Skeletal muscle satellite cell (primary cell): ENCODE measurements around the gene DGCR8.

Source experiments
- H3K27me3 ChIP-seq: 2 replicates; pipeline ENCODE4 v1.7.0; 2013; ENCODE audit warnings: low read length; ENCODE audit not compliant: control insufficient read depth, insufficient read depth
- H3K36me3 ChIP-seq: 2 replicates; pipeline ENCODE4 v1.7.0; 2013; ENCODE audit warnings: mild to moderate bottlenecking, control low read depth, low read length; ENCODE audit not compliant: insufficient read depth
- H3K4me1 ChIP-seq: 2 replicates; pipeline ENCODE4 v1.7.0; 2013; ENCODE audit warnings: low read length; ENCODE audit not compliant: control insufficient read depth, insufficient read depth
- H3K4me2 ChIP-seq: 2 replicates; pipeline ENCODE4 v1.7.0; 2013; ENCODE audit warnings: mild to moderate bottlenecking, low read length
- H3K4me3 ChIP-seq: 2 replicates; pipeline ENCODE4 v1.7.0; 2013; ENCODE audit warnings: low read length
- H3K9ac ChIP-seq: 2 replicates; pipeline ENCODE4 v1.7.0; 2013; ENCODE audit warnings: mild to moderate bottlenecking, low read depth, low read length, moderate library complexity
- H3K9me3 ChIP-seq: replicated peaks from 2 replicates; pipeline ENCODE4 v1.7.0; 2013; ENCODE audit warnings: mild to moderate bottlenecking, control low read depth, low read length

The DGCR8 gene

GRCh38 chr22:20128619-20128901 lies 48.5 kb downstream of the DGCR8 start:
- no peaks in the 10 kb centered on the region for H3K9me3 ChIP-seq
- no peak overlapping the region for H3K9ac ChIP-seq
- no peak overlapping the region for H3K4me3 ChIP-seq
- H3K36me3 ChIP-seq: peaks cover 41% of the 10 kb centered on the region
- no peak overlapping the region for H3K4me2 ChIP-seq
- peaks cover 14% of the 10 kb centered on the region for H3K4me1 ChIP-seq
- no peaks in the 10 kb centered on the region for H3K27me3 ChIP-seq

- H3K36me3 ChIP-seq: peaks cover 36% of the 10 kb centered on the region
- H3K9ac ChIP-seq: no peak overlapping the region
- H3K4me3 ChIP-seq: no peak overlapping the region
- H3K4me2 ChIP-seq: no peak overlapping the region
- peaks cover 16% of the 10 kb centered on the region for H3K4me1 ChIP-seq
- no peaks in the 10 kb centered on the region for H3K27me3 ChIP-seq
- H3K9me3 ChIP-seq: no peaks in the 10 kb centered on the region
These were observed 49.1 kb downstream of the DGCR8 start for GRCh38 chr22:20128902-20129746.

GRCh38 chr22:20129747-20130014 lies 49.6 kb downstream of the DGCR8 start:
- no peaks in the 10 kb centered on the region for H3K9me3 ChIP-seq
- H3K36me3 ChIP-seq: peaks cover 32% of the 10 kb centered on the region
- peaks cover 16% of the 10 kb centered on the region for H3K4me1 ChIP-seq
- no peaks in the 10 kb centered on the region for H3K27me3 ChIP-seq
- no peak overlapping the region for H3K4me2 ChIP-seq
- no peak overlapping the region for H3K4me3 ChIP-seq
- no peak overlapping the region for H3K9ac ChIP-seq

- H3K36me3 ChIP-seq: peaks cover 26% of the 10 kb centered on the region
- no peak overlapping the region for H3K4me2 ChIP-seq
- no peaks in the 10 kb centered on the region for H3K9me3 ChIP-seq
- H3K4me3 ChIP-seq: no peak overlapping the region
- H3K9ac ChIP-seq: no peak overlapping the region
- peaks cover 16% of the 10 kb centered on the region for H3K4me1 ChIP-seq
- H3K27me3 ChIP-seq: no peaks in the 10 kb centered on the region
These were observed 50.3 kb downstream of the DGCR8 start for GRCh38 chr22:20130319-20130718.

GRCh38 chr22:20130731-20131596 lies 50.9 kb downstream of the DGCR8 start:
- Histone ChIP-seq H3K4me1 (peaks cover 16% of the 10 kb centered on the region), H3K9ac (peak overlapping the region; percentile 90), H3K4me3 (peak overlapping the region; percentile 95), H3K27me3 (no peaks in the 10 kb centered on the region), H3K4me2 (peak overlapping the region; percentile 99), H3K9me3 (no peaks in the 10 kb centered on the region), H3K36me3 (peaks cover 19% of the 10 kb centered on the region)

- Histone ChIP-seq H3K9me3 (no peaks in the 10 kb centered on the region), H3K4me3 (peak within 1 kb of the TSS; percentile 95), H3K9ac (peak within 1 kb of the TSS; percentile 90), H3K36me3 (peaks cover 14% of the 10 kb centered on the region), H3K4me2 (peak within 1 kb of the TSS; percentile 99), H3K4me1 (peaks cover 16% of the 10 kb centered on the region), H3K27me3 (no peaks in the 10 kb centered on the region)
These were observed 51.5 kb downstream of the DGCR8 start, which contains the start of gene ZDHHC8 for GRCh38 chr22:20131597-20131858. ZDHHC8 (plus strand) TSS chr22:20131804; CDS start chr22:20131948, 144 bp downstream.

GRCh38 chr22:20131859-20132685 lies 52.0 kb downstream of the DGCR8 start:
- H3K9ac ChIP-seq: peak overlapping the region; percentile 82
- H3K4me2 ChIP-seq: peak overlapping the region; percentile 88
- H3K4me3 ChIP-seq: peak overlapping the region; percentile 78
- peaks cover 11% of the 10 kb centered on the region for H3K36me3 ChIP-seq
- H3K27me3 ChIP-seq: no peaks in the 10 kb centered on the region
- no peaks in the 10 kb centered on the region for H3K9me3 ChIP-seq
- H3K4me1 ChIP-seq: peaks cover 19% of the 10 kb centered on the region

GRCh38 chr22:20132686-20133246 lies 52.7 kb downstream of the DGCR8 start:
- Histone ChIP-seq H3K4me3 (peak overlapping the region; percentile 78), H3K4me2 (peak overlapping the region; percentile 88), H3K36me3 (peaks cover 6% of the 10 kb centered on the region), H3K9me3 (no peaks in the 10 kb centered on the region), H3K4me1 (peaks cover 26% of the 10 kb centered on the region), H3K27me3 (no peaks in the 10 kb centered on the region), H3K9ac (peak overlapping the region; percentile 82)

GRCh38 chr22:20133930-20134549 lies 54.0 kb downstream of the DGCR8 start:
- H3K9ac ChIP-seq: no peak overlapping the region
- H3K4me1 ChIP-seq: peaks cover 35% of the 10 kb centered on the region
- no peaks in the 10 kb centered on the region for H3K36me3 ChIP-seq
- no peaks in the 10 kb centered on the region for H3K9me3 ChIP-seq
- H3K27me3 ChIP-seq: no peaks in the 10 kb centered on the region
- peak overlapping the region; percentile 13 for H3K4me2 ChIP-seq
- no peak overlapping the region for H3K4me3 ChIP-seq

- H3K27me3 ChIP-seq: no peaks in the 10 kb centered on the region
- H3K4me1 ChIP-seq: peaks cover 35% of the 10 kb centered on the region
- no peak overlapping the region for H3K4me3 ChIP-seq
- H3K4me2 ChIP-seq: no peak overlapping the region
- H3K9me3 ChIP-seq: no peaks in the 10 kb centered on the region
- H3K36me3 ChIP-seq: peaks cover 5% of the 10 kb centered on the region
- no peak overlapping the region for H3K9ac ChIP-seq
These were observed 55.2 kb downstream of the DGCR8 start for GRCh38 chr22:20135265-20135664.
